ENCODE data around the gene VWA7. TPM values are rescaled to one million over a fixed set of nuclear protein-coding genes. Genes with fewer than 3 reads are reported as not detected.

The VWA7 gene
- polyA plus RNA-seq, 1 experiment = 0.10 TPM

- no peak for TF ChIP-seq CTCF (IDR thresholded peaks at IDR 0.05; ENCODE audit: low read depth, low read length)
- no peaks in the 10 kb centered on the region for H3K27me3 ChIP-seq (ENCODE audit: control insufficient read depth, insufficient read depth, low read length)
- H3K4me3 ChIP-seq (ENCODE audit: low read depth, low read length) = no peak overlapping the region
- no peak overlapping the region for H3K27ac ChIP-seq (ENCODE audit: low read depth, low read length)
- CTCF ChIA-PET = interaction anchor here (0.6 to 1.3 kb wide), 2 partner anchors 15 to 38 kb away, joined by 3 to 4 read pairs; no protein-coding TSS in a partner anchor
- H3K9me3 ChIP-seq (ENCODE audit: control insufficient read depth, insufficient read depth, low read length) = no peaks in the 10 kb centered on the region
- no peak for DNase-seq (ENCODE audit: low read depth, low spot score)
- POLR2A ChIA-PET = interaction anchor here (1.2 kb wide), 1 partner anchor 52 kb away, joined by 3 read pairs; the partner anchor contains the start of gene HSPA1B
Measured at GRCh38 chr6:31775633-31776484, 1.3 kb downstream of the VWA7 start.

- no peaks in the 10 kb centered on the region for H3K9me3 ChIP-seq (ENCODE audit: control insufficient read depth, insufficient read depth, low read length)
- TF ChIP-seq CTCF (IDR thresholded peaks at IDR 0.05; ENCODE audit: low read depth, low read length) = no peak
- DNase-seq (ENCODE audit: low read depth, low spot score) = no peak
- ChIA-PET POLR2A (interaction anchor here (1.2 kb wide), 1 partner anchor 52 kb away, joined by 3 read pairs; the partner anchor contains the start of gene HSPA1B), CTCF (interaction anchor here (0.6 to 1.3 kb wide), 2 partner anchors 16 to 37 kb away, joined by 3 to 4 read pairs; no protein-coding TSS in a partner anchor)
- no peak overlapping the region for H3K4me3 ChIP-seq (ENCODE audit: low read depth, low read length)
- H3K27ac ChIP-seq (ENCODE audit: low read depth, low read length) = no peak overlapping the region
- no peaks in the 10 kb centered on the region for H3K27me3 ChIP-seq (ENCODE audit: control insufficient read depth, insufficient read depth, low read length)
Measured at GRCh38 chr6:31775184-31775583, 1.9 kb downstream of the VWA7 start.

- TF ChIP-seq CTCF (IDR thresholded peaks at IDR 0.05; ENCODE audit: low read depth, low read length) = no peak
- CTCF ChIA-PET = interaction anchor here (0.6 to 1.9 kb wide), 4 partner anchors 18 to 58 kb away, joined by 3 to 7 read pairs (median 5); no protein-coding TSS in a partner anchor
- no peaks in the 10 kb centered on the region for H3K9me3 ChIP-seq (ENCODE audit: control insufficient read depth, insufficient read depth, low read length)
- no peak overlapping the region for H3K27ac ChIP-seq (ENCODE audit: low read depth, low read length)
- H3K27me3 ChIP-seq (ENCODE audit: control insufficient read depth, insufficient read depth, low read length) = no peaks in the 10 kb centered on the region
- POLR2A ChIA-PET = interaction anchor here (0.7 to 1.0 kb wide), 2 partner anchors 55 to 58 kb away, joined by 4 to 7 read pairs; partner anchors contain the start of gene HSPA1B
- H3K4me3 ChIP-seq (ENCODE audit: low read depth, low read length) = no peak overlapping the region
- no peak for DNase-seq (ENCODE audit: low read depth, low spot score)
Measured at GRCh38 chr6:31771992-31772358, 5.2 kb downstream of the VWA7 start.

- Histone ChIP-seq H3K4me3 (ENCODE audit: low read depth, low read length) (no peak overlapping the region), H3K27ac (ENCODE audit: low read depth, low read length) (no peak overlapping the region), H3K27me3 (ENCODE audit: control insufficient read depth, insufficient read depth, low read length) (no peaks in the 10 kb centered on the region), H3K9me3 (ENCODE audit: control insufficient read depth, insufficient read depth, low read length) (no peaks in the 10 kb centered on the region; the same call in 1 of the 2 replicates)
- ChIA-PET POLR2A (interaction anchor here (0.7 to 1.0 kb wide), 2 partner anchors 43 to 59 kb away, joined by 4 to 7 read pairs; no protein-coding TSS in a partner anchor), CTCF (interaction anchor here (0.9 to 2.3 kb wide), 7 partner anchors 19 to 90 kb away, joined by 3 to 20 read pairs (median 7); partner anchors contain the start of genes LSM2 and LY6G5C)
- no peak for DNase-seq (ENCODE audit: low read depth, low spot score)
- TF ChIP-seq CTCF (IDR thresholded peaks at IDR 0.05; ENCODE audit: low read depth, low read length) = no peak
Measured at GRCh38 chr6:31770860-31771259, 6.3 kb downstream of the VWA7 start.
